ENCODE results near the gene PXDN. TPM values are rescaled to one million over a fixed set of nuclear protein-coding genes. Genes with fewer than 3 reads are reported as not detected.
A peak's percentile ranks its signal among the peaks of the same experiment; 100 is the strongest.

PXDN gene
- total and polyA plus RNA-seq, 2 of the 13 experiments (the other 11 are each of a cell fraction or from before 2014, with no cell fraction given): not detected

GRCh38 chr2:1641523-1641922, 102.8 kb downstream of the PXDN start:
- Histone ChIP-seq H3K9ac (ENCODE audit: insufficient read depth, low read depth, low read length) (no peak overlapping the region), H3K79me2 (ENCODE audit: insufficient read depth, low read length) (no peaks in the 10 kb centered on the region), H3K4me2 (ENCODE audit: low read depth, low read length) (no peak overlapping the region), H3K27me3 (ENCODE audit: control insufficient read depth in 1 of 2, insufficient read depth in 2 of 2, low read length in 2 of 2) (peaks cover 15 to 54% of the 10 kb centered on the region in 2 experiments), H3K36me3 (replicated peaks in 1 of 2; ENCODE audit: control insufficient read depth in 1 of 2, insufficient read depth in 2 of 2, low read length in 2 of 2) (no peaks in the 10 kb centered on the region), H3K27ac (ENCODE audit: extremely low read length, insufficient read depth, low read length) (no peak overlapping the region), H3K4me1 (ENCODE audit: insufficient read depth, low read length) (no peaks in the 10 kb centered on the region), H2AFZ (ENCODE audit: low read length) (no peak overlapping the region), H3K9me3 (ENCODE audit: low read length) (no peaks in the 10 kb centered on the region), H3K4me3 (replicated peaks in 1 of 3; ENCODE audit: insufficient read depth in 1 of 3, low read depth in 2 of 3, low read length in 3 of 3) (no peak overlapping the region), H4K20me1 (ENCODE audit: insufficient read depth, low read length) (no peaks in the 10 kb centered on the region)
- peak; percentile 32 for FAIRE-seq
- CTCF ChIA-PET (ENCODE audit: low intra/inter-chr PET ratio, low total read pairs): no interaction called here
- POLR2A ChIA-PET: no interaction called here
- BruUV-seq (replicated peaks): no TSS peak
- TF ChIP-seq ZNF883 (CRISPR knock-in tag; IDR thresholded peaks at IDR 0.05; ENCODE audit: not compliant biosample characterization) (no peak), GTF2F1 (IDR thresholded peaks at IDR 0.05; ENCODE audit: low read length) (no peak), FOXO1 (CRISPR knock-in tag; IDR thresholded peaks at IDR 0.05) (no peak), ZNF558 (CRISPR knock-in tag; IDR thresholded peaks at IDR 0.05; ENCODE audit: borderline replicate concordance) (no peak), ZBTB21 (CRISPR knock-in tag; IDR thresholded peaks at IDR 0.05) (no peak), SMAD3 (CRISPR knock-in tag; IDR thresholded peaks at IDR 0.05) (no peak), SOX5 (CRISPR knock-in tag; IDR thresholded peaks at IDR 0.05; ENCODE audit: borderline replicate concordance) (no peak), ZNF737 (CRISPR knock-in tag; IDR thresholded peaks at IDR 0.05; ENCODE audit: borderline replicate concordance) (no peak), ZNF749 (CRISPR knock-in tag; IDR thresholded peaks at IDR 0.05; ENCODE audit: borderline replicate concordance) (no peak), ESRRA (CRISPR knock-in tag; IDR thresholded peaks at IDR 0.05; ENCODE audit: low read depth) (no peak), RELA (CRISPR knock-in tag; IDR thresholded peaks at IDR 0.05) (no peak), MBNL3 (CRISPR knock-in tag; conservative IDR thresholded peaks at IDR 0.05) (no peak), BHLHE40 (IDR thresholded peaks at IDR 0.05; ENCODE audit: low read length) (no peak)
- TF ChIP-seq, protein P1, sequence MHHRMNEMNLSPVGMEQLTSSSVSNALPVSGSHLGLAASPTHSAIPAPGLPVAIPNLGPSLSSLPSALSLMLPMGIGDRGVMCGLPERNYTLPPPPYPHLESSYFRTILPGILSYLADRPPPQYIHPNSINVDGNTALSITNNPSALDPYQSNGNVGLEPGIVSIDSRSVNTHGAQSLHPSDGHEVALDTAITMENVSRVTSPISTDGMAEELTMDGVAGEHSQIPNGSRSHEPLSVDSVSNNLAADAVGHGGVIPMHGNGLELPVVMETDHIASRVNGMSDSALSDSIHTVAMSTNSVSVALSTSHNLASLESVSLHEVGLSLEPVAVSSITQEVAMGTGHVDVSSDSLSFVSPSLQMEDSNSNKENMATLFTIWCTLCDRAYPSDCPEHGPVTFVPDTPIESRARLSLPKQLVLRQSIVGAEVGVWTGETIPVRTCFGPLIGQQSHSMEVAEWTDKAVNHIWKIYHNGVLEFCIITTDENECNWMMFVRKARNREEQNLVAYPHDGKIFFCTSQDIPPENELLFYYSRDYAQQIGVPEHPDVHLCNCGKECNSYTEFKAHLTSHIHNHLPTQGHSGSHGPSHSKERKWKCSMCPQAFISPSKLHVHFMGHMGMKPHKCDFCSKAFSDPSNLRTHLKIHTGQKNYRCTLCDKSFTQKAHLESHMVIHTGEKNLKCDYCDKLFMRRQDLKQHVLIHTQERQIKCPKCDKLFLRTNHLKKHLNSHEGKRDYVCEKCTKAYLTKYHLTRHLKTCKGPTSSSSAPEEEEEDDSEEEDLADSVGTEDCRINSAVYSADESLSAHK (CRISPR knock-in tag; IDR thresholded peaks at IDR 0.05; ENCODE audit: borderline replicate concordance): no peak
- TF ChIP-seq, protein P2, sequence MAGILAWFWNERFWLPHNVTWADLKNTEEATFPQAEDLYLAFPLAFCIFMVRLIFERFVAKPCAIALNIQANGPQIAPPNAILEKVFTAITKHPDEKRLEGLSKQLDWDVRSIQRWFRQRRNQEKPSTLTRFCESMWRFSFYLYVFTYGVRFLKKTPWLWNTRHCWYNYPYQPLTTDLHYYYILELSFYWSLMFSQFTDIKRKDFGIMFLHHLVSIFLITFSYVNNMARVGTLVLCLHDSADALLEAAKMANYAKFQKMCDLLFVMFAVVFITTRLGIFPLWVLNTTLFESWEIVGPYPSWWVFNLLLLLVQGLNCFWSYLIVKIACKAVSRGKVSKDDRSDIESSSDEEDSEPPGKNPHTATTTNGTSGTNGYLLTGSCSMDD (CRISPR knock-in tag; IDR thresholded peaks at IDR 0.05): no peak
- 13% methylated on average over 3 of the region's 3 CpGs for WGBS (ENCODE audit: low lambda C conversion rate)
- intact Hi-C loops (cut with micrococcal nuclease; ENCODE audit: unreplicated experiment) (no loop called here), in situ Hi-C loops (cut with HindIII; ENCODE audit: extremely low pct_ligation_motif_present, low pct_unique_long_range_greater_than_20kb) (no loop called here)
- no peak; the same call in 2 of the 3 replicates for ATAC-seq
- DNase-seq (ENCODE audit: low spot score): no peak
